B cell (primary cell): ENCODE results near the gene PRM1. TPM values are rescaled to one million over a fixed set of nuclear protein-coding genes. Genes with fewer than 3 reads are reported as not detected.

Experiments
- ATAC-seq: fragments of 200-7000 bp; cut with Tn5 transposase; one replicate; pipeline ENCODE4 v1.10.0; 2021; ENCODE audit warnings: low read depth, mild to moderate bottlenecking, moderate number of reproducible peaks, moderate library complexity
- CTCF ChIA-PET: fragments of 350-600 bp; sonication (Branson Sonifier 250); formaldehyde crosslinking; loops from one replicate; lab custom pipeline; 2021; ENCODE audit warnings: antibody characterized with exemption, inconsistent platforms; lab: Charles Lee
- POLR2A ChIA-PET: fragments of 350-600 bp; sonication (Branson Sonifier 250); formaldehyde crosslinking; loops from one replicate; lab custom pipeline; 2021; ENCODE audit warnings: antibody characterized with exemption; lab: Charles Lee
- DNase-seq: peaks from one replicate; pipeline ENCODE4 v3.0.0; 2013
- H2AFZ ChIP-seq: 2 replicates; pipeline ENCODE4 v1.6.1; 2012; ENCODE audit warnings: mild to moderate bottlenecking, low read depth, low read length; ENCODE audit not compliant: insufficient read depth, poor library complexity, severe bottlenecking
- H3K27ac ChIP-seq, 2 donors: 1 replicate in 1 of 2; 2 replicates in 1 of 2; pipeline ENCODE4 v1.5.1; 2012 to 2013; ENCODE audit warnings: low read length in 2 of 2, mild to moderate bottlenecking in 2 of 2, moderate library complexity in 1 of 2
- H3K27me3 ChIP-seq, 4 experiments: fragments of 200-600 bp in 1 of 4; sonication (generic) in 1 of 4; replicated peaks in 1 of 4; 1 replicate in 2 of 4; 2 replicates in 2 of 4; pipeline versions ENCODE4 v1.6.1 to v1.7.0; 2013 to 2016; ENCODE audit warnings: low read length in 3 of 4, mild to moderate bottlenecking in 2 of 4, mixed read lengths in 1 of 4, moderate library complexity in 1 of 4; ENCODE audit not compliant: insufficient read depth in 4 of 4, control insufficient read depth in 3 of 4; ENCODE audit errors: control extremely low read depth in 1 of 4
- H3K36me3 ChIP-seq, 2 experiments: replicated peaks in 1 of 2; 1 replicate in 1 of 2; 2 replicates in 1 of 2; pipeline versions ENCODE4 v1.6.1 to v1.7.1; 2013; ENCODE audit warnings: low read length in 1 of 2; ENCODE audit not compliant: insufficient read depth in 2 of 2, control insufficient read depth in 1 of 2; ENCODE audit errors: control extremely low read depth in 1 of 2, extremely low read depth in 1 of 2
- H3K4me1 ChIP-seq, 2 donors: fragments of 200-600 bp in 1 of 2; sonication (generic) in 1 of 2; 1 replicate in 1 of 2; 2 replicates in 1 of 2; pipeline versions ENCODE4 v1.5.1 to v1.6.1; 2013 to 2017; ENCODE audit warnings: low read length in 2 of 2; ENCODE audit not compliant: control insufficient read depth in 2 of 2, insufficient read depth in 2 of 2
- H3K4me2 ChIP-seq: replicated peaks from 2 replicates; pipeline ENCODE3; 2012; ENCODE audit warnings: mild to moderate bottlenecking, low read depth, low read length; ENCODE audit not compliant: poor library complexity, severe bottlenecking
- H3K4me3 ChIP-seq, 5 experiments: fragments of 200-600 bp in 1 of 5; sonication (generic) in 1 of 5; 1 replicate in 3 of 5; 2 replicates in 2 of 5; pipeline versions ENCODE4 v1.5.1 to v1.7.0; 2011 to 2016; ENCODE audit warnings: low read length in 4 of 5, mild to moderate bottlenecking in 4 of 5, low read depth in 2 of 5, control low read depth in 1 of 5, moderate library complexity in 1 of 5; ENCODE audit not compliant: insufficient read depth in 1 of 5; ENCODE audit errors: control extremely low read depth in 1 of 5, extremely low read depth in 1 of 5
- H3K79me2 ChIP-seq: fragments of 200-600 bp; sonication (generic); one replicate; pipeline ENCODE4 v1.6.0; 2016; ENCODE audit warnings: low read length; ENCODE audit not compliant: control insufficient read depth, insufficient read depth
- H3K9ac ChIP-seq: fragments of 200-600 bp; sonication (generic); 2 replicates; pipeline ENCODE4 v1.6.1; 2017; ENCODE audit warnings: mild to moderate bottlenecking, low read length, moderate library complexity
- H3K9me3 ChIP-seq, 3 donors: one replicate each; pipeline versions ENCODE4 v1.6.1 to v1.7.1; 2013; ENCODE audit warnings: low read length in 2 of 3; ENCODE audit not compliant: control insufficient read depth in 2 of 3, insufficient read depth in 1 of 3; ENCODE audit errors: control extremely low read depth in 1 of 3
- H4K20me1 ChIP-seq: 2 replicates; pipeline ENCODE4 v1.6.0; 2012; ENCODE audit warnings: mild to moderate bottlenecking, low read length; ENCODE audit not compliant: insufficient read depth, control insufficient read depth, poor library complexity, severe bottlenecking
- H3K27ac Mint-ChIP-seq: one replicate; pipeline ENCODE4 v1.8.0; 2021; ENCODE audit warnings: mixed read lengths
- H3K27me3 Mint-ChIP-seq: one replicate; pipeline ENCODE4 v1.8.0; 2021; ENCODE audit warnings: mixed read lengths
- H3K4me1 Mint-ChIP-seq: one replicate; pipeline ENCODE4 v1.8.0; 2021; ENCODE audit warnings: mixed read lengths
- H3K4me3 Mint-ChIP-seq: one replicate; pipeline ENCODE4 v1.8.0; 2021; ENCODE audit warnings: mixed read lengths
- H3K9me3 Mint-ChIP-seq: one replicate; pipeline ENCODE4 v1.8.0; 2022; ENCODE audit warnings: mixed read lengths; ENCODE audit not compliant: insufficient read depth
- CTCF ChIP-seq: fragments of 200-600 bp; IDR thresholded peaks from one replicate; pipeline ENCODE4 v1.8.0; 2022; ENCODE audit warnings: antibody characterized with exemption, mild to moderate bottlenecking
- EZH2 ChIP-seq: IDR thresholded peaks from 2 replicates; pipeline ENCODE4 v1.6.1; 2012; ENCODE audit warnings: borderline replicate concordance, low read depth, mild to moderate bottlenecking, moderate library complexity, low read length; ENCODE audit not compliant: insufficient read depth, poor library complexity, severe bottlenecking
- WGBS: methylation state at CpG from one replicate; pipeline ENCODE4 v1.1.5; 2013; ENCODE audit warnings: missing lambda C conversion rate; ENCODE audit not compliant: insufficient coverage; 5-methylcytosine and 5-hydroxymethylcytosine counted together
- intact Hi-C: fragments of 100-400 bp; cut with micrococcal nuclease; formaldehyde crosslinking; loops from one replicate; pipeline ENCODE4 v1.10.0; 2022
- polyA plus RNA-seq: library from polyadenylated mRNA; depleted of rRNA; stranded (reverse); fragments of >200 nt; gene quantifications from 2 replicates; pipeline ENCODE4 v1.2.3, GENCODE V29; 2012
- total RNA-seq, 2 donors: library from RNA; stranded (reverse); fragments of 120-200 nt in 1 of 2; gene quantifications; 1 replicate in 1 of 2; 2 replicates in 1 of 2; pipeline versions ENCODE4 v1.2.3 to v1.2.4, GENCODE V29; 2013 to 2022

PRM1 gene
- total and polyA plus RNA-seq, 2 donors (not counting 1 experiment from before 2014, with no cell fraction given), result not detected

GRCh38 chr16:11268921-11269375, 12.2 kb downstream of the PRM1 start, which contains the start of gene TNP2:
Gene TNP2, minus strand, starts transcription at chr16:11269325. Its CDS starts 63 bp downstream, at chr16:11269262.
- Histone ChIP-seq H3K4me1 (peaks cover 7% of the 10 kb centered on the region in 2 donors), H3K27me3 (no peaks in the 10 kb centered on the region), H3K4me2 (no peak within 1 kb of the TSS), H2AFZ (no peak within 1 kb of the TSS), H3K9me3 (no peaks in the 10 kb centered on the region), H3K36me3 (no peaks in the 10 kb centered on the region), H3K4me3 (no peak within 1 kb of the TSS), H3K27ac (no peak within 1 kb of the TSS), H3K79me2 (no peaks in the 10 kb centered on the region), H4K20me1 (no peaks in the 10 kb centered on the region), H3K9ac (no peak within 1 kb of the TSS)
- DNase-seq (no peak), ATAC-seq (no peak)
- no peaks in the 10 kb centered on the region for H3K9me3 Mint-ChIP-seq
- H3K4me1 Mint-ChIP-seq, result peaks cover 8% of the 10 kb centered on the region
- no peaks in the 10 kb centered on the region for H3K27me3 Mint-ChIP-seq
- intact Hi-C loops, result no loop called here
- 94% methylated on average over 9 of the region's 11 CpGs for WGBS
- no peak within 1 kb of the TSS for H3K4me3 Mint-ChIP-seq
- no peak for TF ChIP-seq CTCF
- TF ChIP-seq EZH2, result no peak
- ChIA-PET CTCF (interaction anchor here (1.1 kb wide), 2 partner anchors 10 to 13 kb away, joined by 3 to 4 read pairs; partner anchors contain the start of gene SOCS1), POLR2A (interaction anchor here (0.6 kb wide), 1 partner anchor 84 kb away, joined by 12 read pairs; no protein-coding TSS in a partner anchor)
- H3K27ac Mint-ChIP-seq, result no peak within 1 kb of the TSS

- WGBS, result over 99% methylated on average over 7 of the region's 7 CpGs
- Histone ChIP-seq H3K36me3 (no peaks in the 10 kb centered on the region), H3K27me3 (no peaks in the 10 kb centered on the region), H2AFZ (no peak overlapping the region), H3K79me2 (no peaks in the 10 kb centered on the region), H3K4me2 (no peak overlapping the region), H4K20me1 (no peaks in the 10 kb centered on the region), H3K9me3 (no peaks in the 10 kb centered on the region), H3K9ac (no peak overlapping the region), H3K27ac (no peak overlapping the region), H3K4me3 (no peak overlapping the region), H3K4me1 (peaks cover 13 to 14% of the 10 kb centered on the region in 2 donors)
- Mint-ChIP-seq H3K27me3 (no peaks in the 10 kb centered on the region), H3K4me1 (peaks cover 16% of the 10 kb centered on the region), H3K27ac (no peak overlapping the region), H3K9me3 (no peaks in the 10 kb centered on the region), H3K4me3 (no peak overlapping the region)
- TF ChIP-seq CTCF (no peak), EZH2 (no peak)
- ChIA-PET POLR2A (no interaction called here), CTCF (interaction anchor here (1.9 kb wide), 1 partner anchor 91 kb away, joined by 7 read pairs; no protein-coding TSS in a partner anchor)
- intact Hi-C loops, result no loop called here
- no peak for ATAC-seq
- no peak for DNase-seq
Observed at GRCh38 chr16:11265124-11265523, 16.0 kb downstream of the PRM1 start.
